Measurements from ENCODE around the gene TSC22D1.

Gene TSC22D1

DNA sequence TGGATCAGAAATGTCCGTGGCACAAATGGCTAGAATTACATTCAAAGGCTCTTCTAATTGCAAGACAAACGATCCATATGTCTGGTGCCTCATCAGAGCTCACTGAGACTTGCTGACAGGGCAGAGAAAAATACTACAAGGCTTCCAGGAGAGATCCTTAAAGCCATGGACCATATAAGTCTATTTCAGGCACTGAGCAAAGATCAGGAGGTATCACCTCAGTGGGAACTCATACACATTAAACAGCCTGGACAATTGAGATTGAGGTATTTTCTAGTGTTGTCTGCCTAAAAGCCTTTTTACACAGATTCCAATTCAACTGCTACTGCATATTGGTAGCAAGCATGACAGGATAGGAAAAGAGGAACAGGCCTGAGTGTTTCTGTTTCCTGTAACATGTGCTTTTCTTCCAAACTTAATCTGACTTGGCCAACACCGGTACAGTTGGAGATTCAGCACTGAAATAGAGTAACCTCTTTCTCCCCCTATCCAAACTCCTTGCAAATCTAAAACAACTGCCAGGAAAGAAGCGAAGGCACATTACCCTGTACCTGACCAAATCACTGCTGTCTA is 136.6 kb downstream of the TSC22D1 start:
- Histone ChIP-seq H3K27me3 (replicated peaks; ENCODE audit: insufficient read depth, low read length) (no peaks in the 10 kb centered on the region), H2AFZ (ENCODE audit: low read length) (no peak overlapping the region), H3K4me1 (ENCODE audit: low read length) (0 out of 2 replicates have a peak, but pooled peaks cover 5% of the 10 kb centered on the region), H3K9ac (ENCODE audit: low read length) (no peak overlapping the region), H3K4me3 (ENCODE audit: low read length) (no peak overlapping the region), H3K9me2 (replicated peaks; ENCODE audit: insufficient read depth, low read length) (no peaks in the 10 kb centered on the region), H4K20me1 (ENCODE audit: insufficient read depth, low read length) (no peaks in the 10 kb centered on the region), H3K36me3 (replicated peaks; ENCODE audit: insufficient read depth, low read length) (no peaks in the 10 kb centered on the region), H3K79me2 (ENCODE audit: low read length) (no peaks in the 10 kb centered on the region), H3F3A (ENCODE audit: insufficient read depth, low read length) (no peaks in the 10 kb centered on the region; the same call in 1 of the 2 replicates), H3K9me3 (replicated peaks; ENCODE audit: insufficient read depth, low read length) (no peaks in the 10 kb centered on the region), H3K27ac (ENCODE audit: low read length) (no peak overlapping the region), H3K4me2 (ENCODE audit: low read depth, low read length) (no peak overlapping the region)
- DNase-seq = no peak
- TF ChIP-seq EZH2 (optimal IDR thresholded peaks at IDR 0.05; ENCODE audit: low read depth, low read length) = no peak

DNA sequence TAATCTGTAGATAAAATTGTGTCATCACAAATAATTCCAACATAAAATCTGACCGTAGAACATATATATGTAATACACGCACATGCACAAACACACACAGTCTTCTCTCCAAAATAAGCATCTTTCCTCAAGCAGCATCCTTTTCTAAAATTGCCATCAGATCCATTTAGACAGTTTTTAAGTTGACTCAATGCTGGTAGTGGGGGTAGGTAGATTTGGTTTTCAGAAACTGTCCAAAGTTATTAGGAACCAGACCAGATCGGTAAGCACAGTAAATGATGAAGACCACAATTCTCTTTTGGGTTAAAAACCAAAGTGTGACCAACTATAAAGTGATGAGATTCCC is 137.9 kb downstream of the TSC22D1 start:
- no peaks in the 10 kb centered on the region for H3K36me3 ChIP-seq (replicated peaks; ENCODE audit: insufficient read depth, low read length)
- H3F3A ChIP-seq (ENCODE audit: insufficient read depth, low read length) = no peaks in the 10 kb centered on the region; the same call in 1 of the 2 replicates
- no peak for TF ChIP-seq EZH2phosphoT487 (IDR thresholded peaks at IDR 0.05; ENCODE audit: low read length)
- TF ChIP-seq, protein P1, sequence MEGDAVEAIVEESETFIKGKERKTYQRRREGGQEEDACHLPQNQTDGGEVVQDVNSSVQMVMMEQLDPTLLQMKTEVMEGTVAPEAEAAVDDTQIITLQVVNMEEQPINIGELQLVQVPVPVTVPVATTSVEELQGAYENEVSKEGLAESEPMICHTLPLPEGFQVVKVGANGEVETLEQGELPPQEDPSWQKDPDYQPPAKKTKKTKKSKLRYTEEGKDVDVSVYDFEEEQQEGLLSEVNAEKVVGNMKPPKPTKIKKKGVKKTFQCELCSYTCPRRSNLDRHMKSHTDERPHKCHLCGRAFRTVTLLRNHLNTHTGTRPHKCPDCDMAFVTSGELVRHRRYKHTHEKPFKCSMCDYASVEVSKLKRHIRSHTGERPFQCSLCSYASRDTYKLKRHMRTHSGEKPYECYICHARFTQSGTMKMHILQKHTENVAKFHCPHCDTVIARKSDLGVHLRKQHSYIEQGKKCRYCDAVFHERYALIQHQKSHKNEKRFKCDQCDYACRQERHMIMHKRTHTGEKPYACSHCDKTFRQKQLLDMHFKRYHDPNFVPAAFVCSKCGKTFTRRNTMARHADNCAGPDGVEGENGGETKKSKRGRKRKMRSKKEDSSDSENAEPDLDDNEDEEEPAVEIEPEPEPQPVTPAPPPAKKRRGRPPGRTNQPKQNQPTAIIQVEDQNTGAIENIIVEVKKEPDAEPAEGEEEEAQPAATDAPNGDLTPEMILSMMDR (IDR thresholded peaks at IDR 0.05; ENCODE audit: low read length) = no peak
- no peak for TF ChIP-seq EZH2 (optimal IDR thresholded peaks at IDR 0.05; ENCODE audit: low read depth, low read length)
- DNase-seq = no peak
- H4K20me1 ChIP-seq (ENCODE audit: insufficient read depth, low read length) = no peaks in the 10 kb centered on the region
- 0 out of 2 replicates have a peak, but pooled peaks cover 5% of the 10 kb centered on the region for H3K4me1 ChIP-seq (ENCODE audit: low read length)
- H3K9me3 ChIP-seq (replicated peaks; ENCODE audit: insufficient read depth, low read length) = no peaks in the 10 kb centered on the region
- no peaks in the 10 kb centered on the region for H3K79me2 ChIP-seq (ENCODE audit: low read length)
- no peak overlapping the region for H3K9ac ChIP-seq (ENCODE audit: low read length)
- no peak overlapping the region for H2AFZ ChIP-seq (ENCODE audit: low read length)
- H3K9me2 ChIP-seq (replicated peaks; ENCODE audit: insufficient read depth, low read length) = no peaks in the 10 kb centered on the region
- H3K27ac ChIP-seq (ENCODE audit: low read length) = no peak overlapping the region
- H3K4me2 ChIP-seq (ENCODE audit: low read depth, low read length) = no peak overlapping the region
- H3K4me3 ChIP-seq (ENCODE audit: low read length) = no peak overlapping the region
- H3K27me3 ChIP-seq (replicated peaks; ENCODE audit: insufficient read depth, low read length) = no peaks in the 10 kb centered on the region

DNA sequence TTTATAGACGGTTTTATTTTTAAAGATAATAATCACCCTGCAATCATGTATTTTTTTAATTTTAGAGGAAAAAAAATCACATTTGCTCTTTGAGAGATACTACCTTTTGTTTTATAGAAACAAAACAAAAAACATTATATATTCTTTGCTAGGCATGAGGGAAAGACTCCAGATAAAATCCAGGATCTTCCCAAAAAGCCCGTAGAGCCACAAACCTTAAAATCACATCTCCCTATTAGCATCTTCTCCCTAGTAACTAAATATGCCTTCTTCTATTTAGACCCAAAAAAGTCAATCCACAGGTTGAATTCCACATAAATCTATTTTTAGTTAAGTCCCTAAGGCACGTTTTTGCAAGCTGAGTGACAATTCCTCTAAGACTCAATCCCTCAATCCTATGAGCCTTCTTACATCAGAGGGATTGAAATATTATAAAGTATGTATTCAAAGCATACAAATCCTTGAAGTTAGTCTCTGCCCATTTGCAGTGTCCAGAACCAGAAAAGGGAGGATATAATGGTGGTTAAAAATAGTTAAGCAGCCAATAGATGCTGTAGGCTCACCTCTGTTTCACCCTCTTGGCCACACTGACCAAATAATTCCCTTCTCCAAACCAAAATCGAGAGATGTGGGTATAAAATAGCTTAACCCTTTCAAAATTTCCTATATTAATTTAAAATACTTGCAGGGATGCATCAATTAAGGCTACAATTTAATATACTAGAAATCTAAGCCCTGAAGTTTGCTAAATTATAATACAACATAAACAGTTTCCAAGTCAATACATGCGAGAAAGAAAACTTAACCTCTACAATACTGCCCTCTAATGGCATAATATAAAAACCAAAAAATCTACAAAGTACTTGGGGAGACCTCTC is 138.5 kb downstream of the TSC22D1 start:
- H3K9me3 ChIP-seq (replicated peaks; ENCODE audit: insufficient read depth, low read length) = no peaks in the 10 kb centered on the region
- H3F3A ChIP-seq (ENCODE audit: insufficient read depth, low read length) = no peaks in the 10 kb centered on the region; the same call in 1 of the 2 replicates
- no peaks in the 10 kb centered on the region for H4K20me1 ChIP-seq (ENCODE audit: insufficient read depth, low read length)
- TF ChIP-seq, protein P1 (IDR thresholded peaks at IDR 0.05; ENCODE audit: low read length) = peak; percentile 36
- TF ChIP-seq EZH2phosphoT487 (IDR thresholded peaks at IDR 0.05; ENCODE audit: low read length) = no peak
- DNase-seq = peak; percentile 39
- H3K79me2 ChIP-seq (ENCODE audit: low read length) = no peaks in the 10 kb centered on the region
- no peaks in the 10 kb centered on the region for H3K27me3 ChIP-seq (replicated peaks; ENCODE audit: insufficient read depth, low read length)
- 0 out of 2 replicates have a peak, but pooled peaks cover 5% of the 10 kb centered on the region for H3K4me1 ChIP-seq (ENCODE audit: low read length)
- no peaks in the 10 kb centered on the region for H3K9me2 ChIP-seq (replicated peaks; ENCODE audit: insufficient read depth, low read length)
- H3K27ac ChIP-seq (ENCODE audit: low read length) = peak overlapping the region; percentile 27; the same call in 1 of the 2 replicates
- H3K4me3 ChIP-seq (ENCODE audit: low read length) = peak overlapping the region; percentile 60
- H2AFZ ChIP-seq (ENCODE audit: low read length) = no peak overlapping the region
- peak overlapping the region; percentile 44; the same call in 1 of the 2 replicates for H3K9ac ChIP-seq (ENCODE audit: low read length)
- H3K36me3 ChIP-seq (replicated peaks; ENCODE audit: insufficient read depth, low read length) = no peaks in the 10 kb centered on the region
- peak overlapping the region; percentile 60; the same call in 1 of the 2 replicates for H3K4me2 ChIP-seq (ENCODE audit: low read depth, low read length)

All from MM.1S (cell line).